HepG2 (cell line): ENCODE results near the gene ISCU. TPM values are rescaled to one million over a fixed set of nuclear protein-coding genes. Genes with fewer than 3 reads are reported as not detected.
A peak's percentile ranks its signal among the peaks of the same experiment; 100 is the strongest.

ENCODE experiments used
- ATAC-seq: fragments of 200-7000 bp; cut with Tn5 transposase; 3 replicates; pipeline ENCODE4 v1.9.1; 2020; ENCODE audit warnings: mild to moderate bottlenecking, moderate library complexity
- BruUV-seq: library from RNA; stranded (reverse); fragments of 400-500 nt; replicated peaks from 2 replicates; lab custom pipeline; 2021; lab: Mats Ljungman, UMichigan
- CTCF ChIA-PET: fragments of 300-600 bp; formaldehyde crosslinking; extraction: SDS; loops from one replicate; lab custom pipeline; 2021; ENCODE audit warnings: low total read pairs, inconsistent platforms, low intra/inter-chr PET ratio; lab: Yijun Ruan, JAX
- POLR2A ChIA-PET: fragments of 350-600 bp; sonication (Branson Sonifier 250); formaldehyde crosslinking; loops from one replicate; lab custom pipeline; 2020; ENCODE audit warnings: antibody characterized with exemption, inconsistent platforms; lab: Yijun Ruan, JAX
- DNase-seq: peaks from one replicate; pipeline ENCODE4 v3.0.0-alpha.2; 2015; ENCODE audit warnings: low spot score
- FAIRE-seq: peaks from 3 replicates; lab custom pipeline; 2011; peaks lifted over from hg19 to GRCh38; lab: Jason Lieb, UNC
- H2AFZ ChIP-seq: one replicate; pipeline ENCODE4 v1.6.1; 2011; ENCODE audit warnings: low read length, inconsistent platforms
- H3K27ac ChIP-seq: fragments of 300-600 bp; 3 replicates; pipeline ENCODE4 v1.8.0; 2011; ENCODE audit warnings: mixed run types, mild to moderate bottlenecking, mixed read lengths, low read length, inconsistent platforms; ENCODE audit not compliant: insufficient read depth; ENCODE audit errors: extremely low read length
- H3K27me3 ChIP-seq, 2 experiments: fragments of 200-600 bp in 1 of 2; 2 replicates in 1 of 2; 3 replicates in 1 of 2; pipeline versions ENCODE4 v1.6.0 to v1.8.0; 2011; ENCODE audit warnings: low read length in 2 of 2, mild to moderate bottlenecking in 2 of 2, moderate library complexity in 2 of 2, inconsistent platforms in 1 of 2; ENCODE audit not compliant: insufficient read depth in 2 of 2, control insufficient read depth in 1 of 2
- H3K36me3 ChIP-seq, 2 experiments: fragments of 200-600 bp in 1 of 2; replicated peaks in 1 of 2; 2 replicates in 1 of 2; 3 replicates in 1 of 2; pipeline versions ENCODE4 v1.5.1 to v1.8.0; 2011; ENCODE audit warnings: low read length in 2 of 2, inconsistent platforms in 1 of 2; ENCODE audit not compliant: insufficient read depth in 2 of 2, control insufficient read depth in 1 of 2
- H3K4me1 ChIP-seq: 2 replicates; pipeline ENCODE4 v1.5.1; 2012; ENCODE audit warnings: low read length, inconsistent platforms; ENCODE audit not compliant: insufficient read depth
- H3K4me2 ChIP-seq: 2 replicates; pipeline ENCODE4 v1.6.0; 2011; ENCODE audit warnings: low read depth, low read length, inconsistent platforms
- H3K4me3 ChIP-seq, 3 experiments: fragments of 200-600 bp in 1 of 3; sonication (generic), shearing (Covaris generic) in 1 of 3; replicated peaks in 1 of 3; 2 replicates each; pipeline ENCODE4 v1.5.1; 2011 to 2016; ENCODE audit warnings: low read length in 3 of 3, inconsistent platforms in 2 of 3, low read depth in 2 of 3, mild to moderate bottlenecking in 2 of 3, control low read depth in 1 of 3, mixed read lengths in 1 of 3; ENCODE audit not compliant: insufficient read depth in 1 of 3
- H3K79me2 ChIP-seq: one replicate; pipeline ENCODE4 v1.6.1; 2011; ENCODE audit warnings: low read length, inconsistent platforms; ENCODE audit not compliant: insufficient read depth
- H3K9ac ChIP-seq: 2 replicates; pipeline ENCODE4 v1.6.0; 2011; ENCODE audit warnings: mild to moderate bottlenecking, low read depth, low read length, inconsistent platforms; ENCODE audit not compliant: insufficient read depth
- H3K9me3 ChIP-seq: 2 replicates; pipeline ENCODE4 v1.5.1; 2012; ENCODE audit warnings: mild to moderate bottlenecking, low read length
- H4K20me1 ChIP-seq: 2 replicates; pipeline ENCODE4 v1.6.0; 2011; ENCODE audit warnings: inconsistent platforms, mild to moderate bottlenecking, low read length, moderate library complexity; ENCODE audit not compliant: insufficient read depth
- CCDC6 ChIP-seq: sonication (generic); formaldehyde crosslinking; IDR thresholded peaks from 2 replicates; pipeline ENCODE4 v1.8.1; 2022; ENCODE audit warnings: mild to moderate bottlenecking, missing genetic modification reagents, moderate library complexity
- CREM ChIP-seq, 2 experiments: sonication (generic) in 1 of 2; formaldehyde crosslinking in 1 of 2; IDR thresholded peaks; 2 replicates each; pipeline versions ENCODE4 v1.4.0 to v1.6.1; 2016 to 2020; ENCODE audit warnings: antibody characterized with exemption in 1 of 2, mild to moderate bottlenecking in 1 of 2, missing genetic modification reagents in 1 of 2
- FOSL2 ChIP-seq: sonication (generic); formaldehyde crosslinking; IDR thresholded peaks from 2 replicates; pipeline ENCODE4 v1.4.0; 2020; ENCODE audit warnings: missing genetic modification reagents
- MAFF ChIP-seq: IDR thresholded peaks from 2 replicates; pipeline ENCODE4 v1.6.1; 2011; ENCODE audit warnings: low read depth, low read length, improper control_type of control experiment
- MAFK ChIP-seq, 2 experiments: IDR thresholded peaks in 1 of 2; conservative IDR thresholded peaks in 1 of 2; 2 replicates each; pipeline ENCODE4 v1.6.1; 2011; ENCODE audit warnings: improper control_type of control experiment in 2 of 2, low read length in 2 of 2
- NR2F1 ChIP-seq, 2 experiments: fragments of 450-650 bp in 1 of 2; formaldehyde crosslinking in 1 of 2; IDR thresholded peaks; 2 replicates each; pipeline versions ENCODE4 v1.5.0 to v1.6.1; 2016 to 2020; ENCODE audit warnings: mild to moderate bottlenecking in 1 of 2, missing compliant biosample characterization in 1 of 2, missing genetic modification reagents in 1 of 2, moderate library complexity in 1 of 2
- PAX8 ChIP-seq: sonication (generic); formaldehyde crosslinking; IDR thresholded peaks from 2 replicates; pipeline ENCODE4 v1.8.0; 2022; ENCODE audit warnings: mild to moderate bottlenecking, missing genetic modification reagents, borderline replicate concordance
- SIX1 ChIP-seq: sonication (generic); formaldehyde crosslinking; IDR thresholded peaks from 2 replicates; pipeline ENCODE4 v1.4.0; 2020; ENCODE audit warnings: missing genetic modification reagents, borderline replicate concordance
- SNAPC2 ChIP-seq: sonication (generic); formaldehyde crosslinking; IDR thresholded peaks from 2 replicates; pipeline ENCODE4 v1.8.1; 2022; ENCODE audit warnings: mild to moderate bottlenecking, missing genetic modification reagents
- SRSF9 ChIP-seq: fragments of 200-400 bp; formaldehyde crosslinking; IDR thresholded peaks from 2 replicates; pipeline ENCODE4 v1.6.1; 2018; ENCODE audit warnings: borderline replicate concordance, mild to moderate bottlenecking, low read depth, low read length; ENCODE audit not compliant: insufficient read depth, poor library complexity, severe bottlenecking
- ZGPAT ChIP-seq: IDR thresholded peaks from 2 replicates; pipeline ENCODE4 v1.6.1; 2016; ENCODE audit warnings: mild to moderate bottlenecking
- ZNF629 ChIP-seq: sonication (generic); formaldehyde crosslinking; conservative IDR thresholded peaks from 2 replicates; pipeline ENCODE4 v1.5.0; 2020; ENCODE audit warnings: missing genetic modification reagents
- ZNF782 ChIP-seq: sonication (generic); formaldehyde crosslinking; IDR thresholded peaks from 2 replicates; pipeline ENCODE4 v1.4.0; 2020; ENCODE audit warnings: missing genetic modification reagents, mild to moderate bottlenecking, borderline replicate concordance
- ZSCAN9 ChIP-seq: IDR thresholded peaks from 2 replicates; pipeline ENCODE4 v1.6.1; 2016; ENCODE audit warnings: borderline replicate concordance
- WGBS: methylation state at CpG from one replicate; pipeline ENCODE4 v1.1.6; 2017; ENCODE audit warnings: low lambda C conversion rate; 5-methylcytosine and 5-hydroxymethylcytosine counted together
- in situ Hi-C: cut with HindIII; loops from 2 replicates; pipeline ENCODE4 v1.10.0; 2017; ENCODE audit warnings: low pct_unique_long_range_greater_than_20kb; ENCODE audit not compliant: extremely low pct_ligation_motif_present
- intact Hi-C: fragments of 100-400 bp; cut with micrococcal nuclease; formaldehyde crosslinking; loops from one replicate; pipeline ENCODE4 v1.10.0; 2022; ENCODE audit not compliant: unreplicated experiment
- polyA plus RNA-seq, 8 experiments: library from polyadenylated mRNA; depleted of rRNA in 3 of 8; stranded (reverse) in 7 of 8; unstranded in 1 of 8; fragments of >200 nt; fragmentation: Illumina TruSeq in 4 of 8; extraction: Trizol in 4 of 8; gene quantifications; 2 replicates each; pipeline versions ENCODE4 v1.2.1 to v1.2.3, GENCODE V29; 2011 to 2016; ENCODE audit warnings: low read depth in 4 of 8, missing spikeins in 1 of 8, mixed read lengths in 1 of 8; ENCODE audit not compliant: insufficient read depth in 1 of 8
- total RNA-seq, 5 experiments: library from RNA; depleted of rRNA; stranded (reverse); fragments of >200 nt; fragmentation: Illumina TruSeq; extraction: Trizol; gene quantifications; 2 replicates each; pipeline ENCODE4 v1.2.3, GENCODE V29; 2016; ENCODE audit warnings: low read depth in 1 of 5

ISCU gene
- total and polyA plus RNA-seq, 2 of the 13 experiments (the other 11 are each of a cell fraction or from before 2014, with no cell fraction given): 94.4 to 107 TPM

GRCh38 chr12:108572166-108572790, 9.9 kb downstream of the ISCU start:
- Histone ChIP-seq H3K36me3 (peaks cover 6 to 23% of the 10 kb centered on the region in 2 experiments; a peak in 4 of 5 replicates), H3K79me2 (no peaks in the 10 kb centered on the region), H3K4me3 (no peak overlapping the region), H4K20me1 (no peaks in the 10 kb centered on the region), H3K27ac (no peak overlapping the region), H3K4me1 (no peaks in the 10 kb centered on the region), H3K9ac (no peak overlapping the region), H3K9me3 (no peaks in the 10 kb centered on the region), H3K27me3 (no peaks in the 10 kb centered on the region; a peak in 1 of 5 replicates), H3K4me2 (no peak overlapping the region), H2AFZ (no peak overlapping the region)
- ATAC-seq: no peak; the same call in 1 of the 3 replicates
- no TSS peak for BruUV-seq
- intact Hi-C loops: no loop called here
- in situ Hi-C loops: no loop called here
- ChIA-PET CTCF (no interaction called here), POLR2A (no interaction called here)
- 16% methylated on average over 8 of the region's 8 CpGs for WGBS
- TF ChIP-seq ZNF629 (CRISPR knock-in tag) (0 out of 2 replicates have a peak, but pooled peaks have one; percentile 64), SNAPC2 (CRISPR knock-in tag) (no peak)
- no peak for FAIRE-seq
- no peak for DNase-seq

- H3K4me1 ChIP-seq: no peaks in the 10 kb centered on the region
- no peaks in the 10 kb centered on the region for H3K79me2 ChIP-seq
- FAIRE-seq (no peak), DNase-seq (no peak), ATAC-seq (no peak)
- H3K27me3 ChIP-seq: no peaks in the 10 kb centered on the region; a peak in 1 of 5 replicates
- no peak overlapping the region for H2AFZ ChIP-seq
- CTCF ChIA-PET: no interaction called here
- TF ChIP-seq CREM (IDR thresholded peaks at IDR 0.05): no peak
- no peak for TF ChIP-seq CREM (CRISPR knock-in tag; IDR thresholded peaks at IDR 0.05)
- TF ChIP-seq PAX8 (CRISPR knock-in tag): no peak
- TF ChIP-seq ZSCAN9 (CRISPR knock-in tag): no peak
- TF ChIP-seq ZNF782: no peak
- TF ChIP-seq CCDC6 (CRISPR knock-in tag): no peak
- TF ChIP-seq MAFK (conservative IDR thresholded peaks at IDR 0.05 in 1 of 2, IDR thresholded peaks at IDR 0.05 in 1 of 2; ENCODE audit: low read length in 2 of 2): peak; percentile 91 to 97
- TF ChIP-seq SRSF9: no peak
- TF ChIP-seq NR2F1 (CRISPR knock-in tag; IDR thresholded peaks at IDR 0.05): no peak
- peak; percentile 96 for TF ChIP-seq MAFF
- no peak for TF ChIP-seq FOSL2 (CRISPR knock-in tag)
- no peak for TF ChIP-seq SIX1
- TF ChIP-seq ZGPAT: no peak
- H3K27ac ChIP-seq: no peak overlapping the region
- no peak overlapping the region for H3K9ac ChIP-seq
- in situ Hi-C loops (no loop called here), intact Hi-C loops (no loop called here)
- WGBS: 4% methylated on average over 2 of the region's 2 CpGs
- H3K4me2 ChIP-seq: no peak overlapping the region
- no peak overlapping the region for H3K4me3 ChIP-seq
- POLR2A ChIA-PET: no interaction called here
- BruUV-seq: no TSS peak
- H4K20me1 ChIP-seq: no peaks in the 10 kb centered on the region
- H3K36me3 ChIP-seq: peaks cover 2 to 12% of the 10 kb centered on the region in 2 experiments; a peak in 2 of 5 replicates
- no peaks in the 10 kb centered on the region for H3K9me3 ChIP-seq
These were observed 10.9 kb downstream of the ISCU start for GRCh38 chr12:108573317-108573716.
